PFSK-1 (cell line): ENCODE data around the gene DBF4B.

Experiments used
- POLR2AphosphoS5 ChIP-seq: IDR thresholded peaks from 2 replicates; pipeline ENCODE4 v1.6.1; 2012; ENCODE audit warnings: low read depth, mild to moderate bottlenecking, control low read depth, low read length, moderate library complexity
- TAF1 ChIP-seq: IDR thresholded peaks from 2 replicates; pipeline ENCODE4 v1.6.1; 2012; ENCODE audit warnings: low read length, control low read depth, borderline replicate concordance; ENCODE audit not compliant: insufficient read depth

GRCh38 chr17:44673893-44674292, 34.6 kb upstream of the DBF4B start:
- TF ChIP-seq TAF1 (no peak), POLR2AphosphoS5 (no peak)
